Uterus (tissue), 2 donors: ENCODE measurements around the gene PRPF38B.

Source experiments
- POLR2A ChIP-seq, 2 donors: fragments of 450-650 bp; IDR thresholded peaks; one replicate each; pipeline ENCODE4 v1.6.1; 2016; ENCODE audit warnings: antibody characterized with exemption in 2 of 2, mild to moderate bottlenecking in 1 of 2, moderate library complexity in 1 of 2
- TF ChIP-seq, protein P1 (sequence below), 4 experiments: fragments of 200-600 bp in 2 of 4; fragments of 450-650 bp in 2 of 4; sonication (generic) in 2 of 4; IDR thresholded peaks; one replicate each; pipeline ENCODE4 v1.5.1; 2016 to 2019; ENCODE audit warnings: antibody characterized with exemption in 4 of 4, mild to moderate bottlenecking in 2 of 4, moderate library complexity in 1 of 4

DNA sequence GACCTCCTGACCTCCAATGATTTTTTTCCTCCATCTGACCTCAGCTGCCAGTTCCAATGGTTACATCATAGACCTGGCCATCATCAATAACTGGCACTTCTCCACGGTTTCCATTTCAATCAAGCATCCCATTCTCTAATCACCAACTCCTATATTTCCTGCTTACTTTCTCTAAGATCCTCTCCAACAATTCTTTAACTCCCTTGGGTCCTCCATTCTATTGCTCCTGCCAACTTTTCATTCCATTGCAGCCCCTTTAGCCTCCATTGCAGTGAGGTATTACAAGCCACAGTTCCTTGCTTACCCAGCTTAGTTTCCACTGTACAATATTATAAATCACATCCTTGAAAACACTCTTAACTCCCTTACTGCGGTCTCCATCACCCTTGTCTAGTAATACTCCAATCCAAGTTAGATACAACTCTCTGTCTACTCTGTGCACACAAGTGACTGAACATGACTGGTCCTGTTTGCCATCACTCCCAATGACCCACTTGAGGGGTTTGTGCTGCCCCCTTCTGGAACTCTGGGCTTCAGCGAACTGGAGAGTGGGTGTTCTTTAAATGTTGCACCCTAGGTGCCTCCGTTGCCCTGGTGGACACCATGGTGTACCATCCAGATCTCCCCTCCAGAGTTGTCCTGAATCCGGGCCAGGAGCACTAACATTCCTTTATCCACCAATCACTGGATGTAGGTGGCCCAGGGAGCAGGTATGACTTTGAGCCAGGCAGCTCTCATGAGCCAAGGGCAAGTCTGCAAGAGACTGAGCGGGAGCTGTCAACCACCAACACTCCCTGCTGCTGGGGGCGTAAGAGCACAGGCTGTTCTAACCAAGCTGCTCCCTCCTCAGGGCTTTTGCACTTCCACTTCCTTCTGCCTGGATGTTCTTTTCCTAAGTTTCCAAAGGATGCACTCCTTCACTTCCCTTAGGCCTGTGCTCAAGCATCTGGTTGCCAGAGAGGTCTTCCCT, 16.9 kb downstream of the PRPF38B start:
- TF ChIP-seq, protein P1, sequence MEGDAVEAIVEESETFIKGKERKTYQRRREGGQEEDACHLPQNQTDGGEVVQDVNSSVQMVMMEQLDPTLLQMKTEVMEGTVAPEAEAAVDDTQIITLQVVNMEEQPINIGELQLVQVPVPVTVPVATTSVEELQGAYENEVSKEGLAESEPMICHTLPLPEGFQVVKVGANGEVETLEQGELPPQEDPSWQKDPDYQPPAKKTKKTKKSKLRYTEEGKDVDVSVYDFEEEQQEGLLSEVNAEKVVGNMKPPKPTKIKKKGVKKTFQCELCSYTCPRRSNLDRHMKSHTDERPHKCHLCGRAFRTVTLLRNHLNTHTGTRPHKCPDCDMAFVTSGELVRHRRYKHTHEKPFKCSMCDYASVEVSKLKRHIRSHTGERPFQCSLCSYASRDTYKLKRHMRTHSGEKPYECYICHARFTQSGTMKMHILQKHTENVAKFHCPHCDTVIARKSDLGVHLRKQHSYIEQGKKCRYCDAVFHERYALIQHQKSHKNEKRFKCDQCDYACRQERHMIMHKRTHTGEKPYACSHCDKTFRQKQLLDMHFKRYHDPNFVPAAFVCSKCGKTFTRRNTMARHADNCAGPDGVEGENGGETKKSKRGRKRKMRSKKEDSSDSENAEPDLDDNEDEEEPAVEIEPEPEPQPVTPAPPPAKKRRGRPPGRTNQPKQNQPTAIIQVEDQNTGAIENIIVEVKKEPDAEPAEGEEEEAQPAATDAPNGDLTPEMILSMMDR (IDR thresholded peaks at IDR 0.05): no peak
- no peak for TF ChIP-seq POLR2A (IDR thresholded peaks at IDR 0.05)
